HK-2 (cell line): ENCODE measurements around the gene APLF.
"Not testable (repeated sequence)": the region's sequence is repeated elsewhere in the genome, so short reads cannot be mapped to it uniquely, and the experiment has no call there.

Experiments
- DNase-seq: peaks from one replicate; pipeline ENCODE4 v3.0.0-alpha.2; 2018; ENCODE audit not compliant: unreplicated experiment

The APLF gene

DNA sequence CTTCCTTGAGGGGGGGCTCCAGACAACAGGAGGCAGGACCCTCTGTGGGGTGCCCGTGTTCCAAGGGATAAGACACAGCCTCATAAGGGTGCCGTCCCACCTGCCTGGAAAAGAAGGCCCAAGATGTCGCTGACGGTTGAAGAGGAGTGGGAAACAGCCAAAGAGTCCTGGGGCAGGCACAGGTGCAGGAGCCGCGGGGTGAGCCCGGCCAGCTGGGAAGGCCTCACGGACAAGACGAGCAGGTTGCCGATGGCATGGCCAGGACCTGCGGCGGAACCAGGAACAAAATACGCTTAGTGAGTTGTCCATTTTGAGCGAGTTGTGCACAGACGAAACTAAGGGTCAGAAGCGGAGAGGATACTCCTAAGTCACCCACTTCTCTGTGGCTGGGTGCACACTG lies 61.8 kb downstream of the APLF start:
- not testable (repeated sequence) for DNase-seq

DNA sequence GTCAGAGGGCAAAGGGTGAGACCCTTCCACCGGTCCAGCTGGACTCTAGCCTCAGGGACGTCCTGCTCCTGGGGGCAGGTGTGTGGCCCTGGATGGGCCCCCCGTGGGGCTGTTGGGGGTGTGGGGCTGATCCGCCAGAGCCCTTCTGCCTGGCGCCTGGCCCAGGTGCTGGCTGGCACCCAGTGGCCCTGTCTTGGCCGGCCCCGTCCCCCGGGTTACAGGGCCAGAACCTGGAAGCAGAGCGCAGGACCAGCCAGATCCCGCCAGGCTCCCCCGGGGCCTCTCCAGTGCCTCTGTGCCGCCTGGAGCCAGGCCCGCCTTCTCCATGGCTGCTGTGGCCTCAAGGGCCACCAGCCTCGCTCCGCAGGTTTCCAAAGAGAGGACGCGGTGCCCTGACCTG lies 62.3 kb downstream of the APLF start:
- not testable (repeated sequence) for DNase-seq

DNA sequence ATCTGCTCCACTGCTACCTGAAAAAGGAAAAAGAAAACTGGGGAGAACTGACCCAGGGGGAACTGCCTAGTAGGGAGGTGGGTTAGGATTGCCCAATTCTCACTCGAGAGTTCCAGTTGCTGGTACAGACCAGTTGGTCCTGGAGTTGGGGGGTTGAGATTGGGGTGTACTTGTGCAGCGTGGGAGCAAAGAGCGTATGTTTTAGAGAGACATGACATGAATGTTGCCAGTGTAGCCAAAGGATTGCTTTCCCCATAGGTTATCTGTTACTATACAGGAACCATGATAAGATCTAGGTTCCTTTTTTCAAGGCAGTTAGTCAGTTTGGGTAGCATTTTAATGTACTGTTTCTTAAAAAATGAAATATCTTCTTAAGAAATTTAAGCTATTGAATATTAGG lies 68.6 kb downstream of the APLF start:
- DNase-seq, result no peak

DNA sequence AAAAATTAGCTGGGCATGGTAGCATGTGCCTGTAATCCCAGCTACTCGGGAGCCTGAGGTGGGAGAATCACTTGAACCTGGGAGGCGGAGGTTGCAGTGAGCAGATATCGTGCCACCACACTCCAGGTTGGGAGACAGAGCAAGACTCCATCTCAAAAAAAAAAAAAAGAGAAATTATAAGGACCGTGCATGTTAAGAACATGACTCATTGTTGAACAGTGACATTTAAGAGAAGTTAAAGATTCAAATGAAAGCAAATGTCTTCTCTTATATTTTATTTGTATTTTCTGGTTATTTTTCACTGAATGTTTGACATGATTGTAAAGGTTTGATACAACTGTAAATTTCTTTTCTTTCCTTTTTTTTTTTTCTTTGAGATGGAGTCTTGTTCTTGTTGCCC lies 69.6 kb downstream of the APLF start:
- no peak for DNase-seq

DNA sequence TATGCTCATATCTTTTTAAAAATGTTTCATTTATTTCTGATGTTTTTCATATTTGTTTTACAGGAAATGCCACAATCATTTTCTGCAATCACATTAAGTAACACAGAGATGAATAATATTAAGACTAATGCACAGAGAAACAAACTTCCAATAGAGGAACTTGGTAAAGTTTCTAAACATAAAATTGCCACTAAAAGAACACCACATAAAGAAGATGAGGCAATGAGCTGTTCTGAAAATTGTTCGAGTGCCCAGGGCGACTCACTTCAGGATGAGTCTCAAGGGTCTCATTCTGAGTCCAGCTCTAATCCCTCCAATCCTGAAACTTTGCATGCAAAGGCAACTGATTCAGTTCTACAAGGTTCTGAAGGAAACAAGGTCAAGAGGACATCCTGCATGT lies 70.4 kb downstream of the APLF start:
- DNase-seq, result no peak

DNA sequence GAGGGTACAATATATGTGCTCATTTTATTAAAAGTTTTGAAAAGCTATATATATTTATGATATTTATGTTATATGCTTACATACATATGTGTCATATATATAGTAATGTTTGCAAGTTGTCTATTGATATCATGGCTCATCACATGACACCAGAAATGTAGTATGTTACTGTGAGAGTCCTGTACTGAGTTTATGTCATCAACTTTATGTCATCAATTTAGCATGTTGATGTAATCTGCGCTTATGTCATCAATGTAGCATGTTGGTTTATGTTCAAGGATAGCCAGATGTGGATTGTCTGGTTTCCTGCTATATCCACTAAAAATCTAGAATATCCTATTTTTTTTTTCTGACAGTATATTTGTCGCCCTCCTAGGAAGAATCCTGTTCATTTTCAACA lies 77.4 kb downstream of the APLF start:
- no peak for DNase-seq

DNA sequence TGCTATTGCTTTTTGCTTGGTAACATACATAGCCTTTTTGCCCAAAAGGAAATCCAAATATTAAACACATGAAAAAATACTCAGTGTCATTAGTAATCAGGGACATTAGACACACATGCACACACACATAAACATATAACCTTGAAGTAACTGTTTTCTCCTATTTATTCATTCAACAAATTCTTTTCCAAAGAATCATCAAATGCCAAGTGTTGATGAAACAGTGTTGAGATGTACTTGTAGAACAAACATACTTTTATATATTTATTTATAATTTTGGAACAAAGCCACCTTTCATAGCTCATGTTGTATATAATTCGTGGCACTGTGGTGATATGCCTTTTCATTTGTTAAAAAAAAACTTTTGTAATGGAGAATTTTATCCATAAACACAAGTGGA lies 81.0 kb downstream of the APLF start:
- DNase-seq, result no peak

DNA sequence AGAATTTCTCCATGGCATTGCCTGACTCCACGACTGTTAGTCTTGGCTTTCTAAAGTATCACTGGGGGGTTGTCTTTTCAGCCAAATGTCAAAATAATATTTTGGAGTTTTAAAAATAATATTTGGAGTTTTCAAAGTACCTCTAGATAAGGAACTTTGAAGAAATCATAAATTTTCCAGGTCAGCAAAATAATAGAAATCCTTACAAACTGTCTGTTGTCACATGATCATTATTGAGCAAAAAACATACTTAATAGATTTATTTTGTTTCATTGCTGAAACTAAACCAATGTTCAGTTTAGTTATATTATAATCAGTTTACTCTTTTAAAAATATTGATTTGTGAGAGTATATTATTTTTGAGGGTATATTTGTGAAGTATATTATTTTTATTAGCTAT lies 85.7 kb downstream of the APLF start:
- no peak for DNase-seq

DNA sequence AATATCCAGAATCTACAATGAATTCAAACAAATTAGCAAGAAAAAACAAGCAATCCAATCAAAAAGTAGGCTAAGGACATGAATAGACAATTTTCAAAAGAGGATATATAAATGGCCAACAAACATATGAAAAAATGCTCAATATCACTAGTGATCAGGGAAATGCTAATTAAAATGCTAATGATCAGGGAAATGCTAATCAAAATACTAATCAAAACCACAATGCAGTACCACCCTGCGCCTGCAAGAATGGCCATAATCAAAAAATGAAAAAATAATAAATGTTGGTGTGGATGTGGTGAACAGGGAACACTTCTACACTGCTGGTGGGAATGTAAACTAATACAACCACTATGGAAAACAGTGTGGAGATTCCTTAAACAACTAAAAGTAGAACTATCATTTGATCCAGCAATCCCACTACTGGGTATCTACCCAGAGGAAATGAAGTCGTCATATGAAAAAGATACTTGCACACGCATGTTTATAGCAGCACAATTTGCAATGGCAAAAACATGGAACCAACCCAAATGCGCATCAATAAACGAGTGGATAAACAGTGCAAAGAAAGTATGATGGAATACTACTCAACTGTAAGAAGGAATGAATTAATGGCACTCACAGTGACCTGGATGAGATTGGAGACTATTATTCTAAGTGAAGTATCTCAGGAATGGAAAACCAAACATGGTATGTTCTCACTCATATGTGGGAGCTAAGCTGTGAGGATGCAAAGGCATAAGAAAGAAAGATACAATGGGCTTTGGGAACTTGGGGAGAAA lies 88.2 kb downstream of the APLF start:
- not testable (repeated sequence) for DNase-seq

DNA sequence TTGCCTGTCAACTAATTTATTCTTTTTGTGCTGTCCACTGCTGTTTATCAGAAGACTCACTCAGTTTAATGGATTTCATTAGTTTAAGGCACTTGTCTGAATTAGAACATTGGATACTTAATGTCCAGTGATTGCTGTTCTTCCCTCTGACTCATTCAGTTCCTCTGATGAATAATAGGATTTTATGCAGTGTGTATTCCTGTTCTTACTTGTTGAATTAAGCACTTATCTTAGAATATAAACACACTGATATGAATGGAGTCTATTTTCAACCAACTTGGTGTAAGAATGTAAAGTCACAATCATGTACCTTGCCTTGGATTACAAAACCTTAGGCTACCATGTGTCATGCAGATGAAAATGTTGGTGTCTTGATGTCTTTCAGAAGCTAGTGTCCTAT lies 89.0 kb downstream of the APLF start:
- no peak for DNase-seq

DNA sequence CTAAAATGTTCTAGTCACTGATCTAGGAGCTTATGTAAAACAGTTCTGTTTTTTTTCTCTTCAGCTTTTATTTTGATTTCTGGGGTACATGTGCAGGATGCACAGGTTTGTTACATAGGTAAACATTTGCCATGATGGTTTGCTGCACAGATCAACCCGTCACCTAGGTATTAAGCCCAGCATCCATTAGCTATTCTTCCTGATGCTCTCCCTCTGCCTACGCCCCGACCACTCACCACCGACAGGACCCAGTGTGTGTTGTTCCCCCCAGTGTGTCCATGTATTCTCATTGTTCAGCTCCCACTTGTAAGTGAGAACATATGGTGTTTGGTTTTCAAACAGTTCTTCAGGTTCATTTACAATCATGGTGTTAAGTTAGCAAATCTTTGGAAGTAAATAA lies 91.2 kb downstream of the APLF start:
- DNase-seq, result no peak

DNA sequence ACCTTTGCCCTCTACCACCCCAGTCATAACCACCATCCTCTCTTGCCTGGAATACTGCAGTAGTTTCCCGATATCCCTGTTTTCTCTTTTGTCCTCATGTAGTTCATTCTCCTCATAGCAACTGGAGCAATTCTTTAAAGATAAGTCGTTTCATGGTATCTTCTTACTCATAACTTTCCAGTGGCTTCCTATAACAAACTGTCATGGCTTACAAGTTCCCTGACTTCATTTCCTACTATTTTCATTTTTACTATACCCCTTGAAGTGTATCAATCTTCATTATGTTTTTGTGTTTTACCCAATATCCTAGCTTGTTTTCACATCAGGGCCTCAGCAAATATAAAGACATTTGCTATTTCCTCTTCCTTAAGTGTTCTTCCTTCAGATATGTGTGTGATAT lies 92.3 kb downstream of the APLF start:
- no peak for DNase-seq

DNA sequence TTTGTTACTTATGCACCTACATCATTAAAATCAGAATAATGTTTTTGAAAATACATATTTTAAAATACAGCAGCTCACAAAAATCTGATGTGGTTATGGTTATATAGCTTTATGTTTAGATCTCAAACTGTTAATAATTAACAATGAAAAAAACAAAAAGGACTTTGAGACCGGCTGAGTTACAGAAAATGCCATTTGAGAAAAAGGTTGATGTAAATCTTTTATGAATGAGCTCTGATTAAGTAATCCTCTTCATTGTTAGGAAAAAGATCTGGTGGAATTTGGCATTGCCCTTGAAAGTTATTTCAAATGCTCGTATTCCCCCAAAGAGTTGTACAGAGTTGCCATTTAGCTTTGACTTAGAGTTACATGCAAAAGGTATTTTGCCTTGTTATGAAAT lies 93.2 kb downstream of the APLF start:
- DNase-seq, result no peak

DNA sequence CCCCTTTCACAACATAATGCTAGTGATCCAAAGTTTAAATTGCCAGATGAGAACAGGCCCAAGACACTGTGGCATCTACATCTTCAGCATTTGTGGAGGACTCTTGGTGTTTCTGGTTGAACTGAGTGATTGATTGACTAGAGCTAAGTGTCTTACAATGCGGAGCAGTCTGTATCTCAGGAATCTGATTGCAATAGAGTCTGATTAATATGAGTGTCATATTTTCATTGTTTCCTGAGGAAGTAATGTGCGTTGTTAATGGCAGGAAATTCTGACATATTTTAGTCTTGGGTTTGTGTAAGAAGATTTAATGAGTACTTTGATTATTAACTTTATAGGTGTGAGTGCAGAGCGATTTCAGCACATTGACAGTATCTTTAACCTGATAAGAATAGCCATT lies 94.0 kb downstream of the APLF start:
- DNase-seq, result no peak

DNA sequence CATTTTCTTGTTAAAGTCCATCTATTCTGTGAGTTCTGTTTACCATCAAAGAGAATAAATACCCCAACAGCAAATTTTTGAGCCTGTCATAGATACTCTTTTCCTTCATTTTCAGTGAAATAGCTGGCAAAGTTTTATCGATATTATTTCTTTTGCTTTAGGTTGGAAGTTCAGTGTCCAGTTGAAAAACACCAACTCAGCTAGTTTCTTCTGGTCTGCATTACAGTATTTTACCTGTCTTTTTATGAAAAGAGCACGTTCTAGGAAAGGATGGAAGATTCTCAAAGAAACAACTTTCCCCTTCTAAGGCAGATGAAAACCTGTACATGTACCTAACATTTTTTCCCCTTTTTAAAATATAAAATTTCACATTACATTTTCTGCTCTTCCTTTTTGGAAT lies 95.5 kb downstream of the APLF start:
- DNase-seq, result no peak

DNA sequence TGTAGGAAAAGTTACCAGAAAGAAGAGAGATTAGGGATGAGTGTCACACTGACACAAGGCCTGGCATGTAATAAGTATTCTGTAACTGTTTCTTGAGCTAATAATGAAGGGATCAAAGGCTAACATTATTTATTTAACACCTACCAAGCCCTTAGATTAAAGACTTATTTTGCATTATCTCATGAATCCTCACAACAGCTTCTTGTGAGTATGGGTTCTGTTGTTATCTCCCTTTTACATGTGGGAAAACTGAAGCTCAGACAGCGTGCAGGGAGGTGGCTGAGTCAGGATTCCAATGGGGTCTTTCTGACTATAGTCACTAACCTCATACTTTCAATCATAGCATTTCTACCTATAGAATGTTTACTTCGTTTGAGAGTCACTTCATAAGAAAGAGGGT lies 97.0 kb downstream of the APLF start:
- no peak for DNase-seq

DNA sequence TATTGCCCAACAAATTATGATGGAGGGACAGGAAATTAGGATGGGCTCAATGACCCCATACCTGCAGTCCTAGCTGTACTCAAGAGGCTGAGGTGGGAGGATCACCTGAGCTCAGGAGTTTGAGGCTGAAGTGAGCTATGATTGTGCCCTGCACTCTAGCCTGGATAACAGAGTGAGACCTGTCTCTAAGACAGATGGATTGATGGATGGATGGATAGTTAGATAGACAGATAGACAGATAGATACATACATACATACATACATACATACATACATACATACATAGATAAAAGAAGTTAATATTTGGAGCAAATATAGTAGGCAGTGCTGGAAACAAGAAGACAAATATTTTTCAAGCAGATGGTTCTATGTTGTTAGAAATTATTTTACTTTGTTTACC lies 97.9 kb downstream of the APLF start:
- DNase-seq, result no peak

DNA sequence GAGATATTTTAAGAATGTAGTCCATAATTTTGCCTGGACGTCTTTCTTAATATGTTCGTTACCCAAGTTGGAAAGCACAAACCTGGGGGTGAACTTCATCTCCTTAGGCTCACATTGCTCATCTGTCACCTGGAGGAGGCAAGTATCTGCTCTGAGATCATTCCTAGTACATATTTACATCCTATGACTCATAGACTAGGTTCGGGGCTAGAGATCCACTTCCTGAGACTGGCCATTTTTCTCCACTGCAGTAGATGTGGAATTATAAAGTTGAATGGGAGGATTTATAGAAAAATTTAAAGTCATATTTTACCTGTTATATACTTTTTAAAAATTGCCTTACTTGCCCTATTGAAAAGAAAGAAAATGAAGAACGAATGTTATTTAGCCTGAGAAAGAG lies 98.5 kb downstream of the APLF start:
- DNase-seq, result no peak

DNA sequence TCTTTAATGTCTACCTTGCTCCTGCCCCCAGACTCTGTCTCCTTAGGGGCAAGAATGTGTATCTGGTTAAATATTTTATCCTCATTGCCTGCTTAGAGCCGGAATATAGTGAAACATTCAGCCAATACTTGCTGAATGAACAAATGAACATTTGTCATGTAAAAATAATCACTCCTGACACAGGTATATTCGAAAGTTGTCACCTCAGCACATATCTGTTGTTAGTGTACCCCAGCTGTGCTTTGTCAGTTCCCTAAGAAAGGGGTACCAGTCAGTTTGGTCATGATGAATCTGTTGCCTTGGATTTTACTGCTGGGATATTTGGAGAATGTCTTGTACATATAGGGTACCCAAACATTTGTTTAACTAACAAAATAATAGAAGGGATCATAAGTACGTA lies 99.0 kb downstream of the APLF start:
- DNase-seq, result no peak

DNA sequence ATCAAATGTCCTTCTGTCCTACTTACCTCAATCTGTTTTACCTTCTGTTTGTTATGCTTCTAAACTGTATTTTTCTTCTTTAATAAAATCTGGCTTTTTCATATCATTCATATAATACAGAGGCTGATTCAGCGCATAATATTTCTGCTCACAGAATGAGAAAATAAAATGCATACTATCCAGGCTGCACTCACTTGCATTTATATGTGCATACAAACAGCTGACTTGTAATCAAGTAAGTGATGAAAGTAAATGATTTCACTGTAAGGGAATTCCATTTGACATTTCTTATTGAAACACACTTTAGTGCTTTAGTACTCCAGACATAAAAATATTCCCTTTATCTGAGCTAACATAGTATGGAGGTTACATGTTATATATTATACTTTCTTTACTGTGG lies 100.7 kb downstream of the APLF start:
- DNase-seq, result no peak

DNA sequence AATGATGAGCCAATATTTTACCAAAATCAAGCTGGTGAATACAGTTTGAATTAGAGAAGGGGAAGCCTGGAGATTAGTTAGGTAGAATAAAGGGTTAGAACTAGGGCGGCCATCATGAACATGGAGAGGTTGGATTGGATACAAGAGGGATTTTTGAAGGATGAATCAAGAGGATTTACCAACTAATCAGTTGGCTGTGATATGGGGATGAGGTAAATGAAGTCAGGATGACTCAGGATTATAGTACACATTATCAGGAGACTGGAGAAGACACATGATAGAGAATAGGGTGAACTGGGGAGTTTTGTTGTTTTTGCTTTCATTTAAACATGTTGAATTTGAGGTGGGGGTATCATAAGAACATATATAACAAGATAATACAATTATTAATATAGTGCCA lies 102.2 kb downstream of the APLF start:
- DNase-seq, result no peak

DNA sequence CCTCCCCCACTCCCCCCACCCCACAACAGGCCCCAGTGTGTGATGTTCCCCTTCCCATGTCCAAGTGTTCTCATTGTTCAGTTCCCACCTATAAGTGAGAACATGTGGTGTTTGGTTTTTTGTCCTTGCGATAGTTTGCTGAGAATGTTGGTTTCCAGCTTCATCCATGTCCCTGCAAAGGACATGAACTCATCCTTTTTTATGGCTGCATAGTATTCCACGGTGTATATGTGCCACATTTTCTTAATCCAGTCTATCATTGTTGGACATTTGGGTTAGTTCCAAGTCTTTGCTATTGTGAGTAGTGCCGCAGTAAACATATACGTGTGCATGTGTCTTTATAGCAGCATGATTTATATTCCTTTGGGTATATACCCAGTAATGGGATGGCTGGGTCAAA lies 103.0 kb downstream of the APLF start:
- DNase-seq, result not testable (repeated sequence)

DNA sequence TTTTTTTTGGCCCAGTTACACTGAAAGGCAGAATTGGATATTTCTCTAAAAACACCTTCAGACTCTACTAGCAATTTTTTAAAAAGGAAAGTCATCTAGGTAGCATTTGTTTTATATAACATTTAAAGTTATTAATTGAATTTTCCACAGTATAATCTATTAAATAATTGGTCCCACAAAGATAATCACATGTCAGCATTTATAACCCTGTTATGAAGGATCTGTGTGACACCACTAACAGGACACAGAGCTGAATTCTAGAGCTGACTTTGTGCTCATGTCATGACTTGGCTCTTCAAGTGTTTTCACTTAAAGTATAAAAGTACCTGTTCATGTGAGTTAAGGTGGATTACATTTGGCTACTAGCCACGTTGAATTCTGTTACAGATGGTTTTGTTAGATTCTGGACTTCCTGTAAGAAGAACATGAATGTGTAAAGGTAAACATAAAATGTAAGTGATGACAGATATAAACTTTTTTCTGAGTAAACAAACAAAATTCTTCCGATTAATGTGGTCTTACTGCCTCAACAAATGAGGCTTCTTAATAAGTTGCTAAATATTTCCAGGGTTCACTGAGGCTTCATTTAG lies 106.9 kb downstream of the APLF start:
- DNase-seq, result no peak

DNA sequence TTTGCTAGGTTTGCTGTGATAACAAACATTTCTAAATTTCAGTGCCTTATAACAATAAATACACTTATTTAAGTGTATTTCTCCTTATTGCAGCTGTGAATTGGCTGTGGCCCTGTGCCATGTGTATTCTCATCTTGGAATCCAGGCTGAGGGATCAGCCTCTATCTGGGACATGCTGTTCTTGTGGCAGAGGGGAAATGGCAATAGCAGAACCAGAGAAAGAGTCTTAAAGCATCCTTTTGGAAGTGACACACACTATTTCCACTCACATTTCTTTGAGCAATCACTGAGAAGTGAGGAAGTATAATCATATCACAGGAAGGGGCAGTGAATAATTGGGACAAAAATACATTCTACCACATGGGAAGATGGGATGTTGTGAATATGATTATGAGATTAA lies 109.8 kb downstream of the APLF start:
- DNase-seq, result no peak
